ENCODE data around the gene ASIC4.
A peak's percentile ranks its signal among the peaks of the same experiment; 100 is the strongest.

ASIC4 gene

DNA sequence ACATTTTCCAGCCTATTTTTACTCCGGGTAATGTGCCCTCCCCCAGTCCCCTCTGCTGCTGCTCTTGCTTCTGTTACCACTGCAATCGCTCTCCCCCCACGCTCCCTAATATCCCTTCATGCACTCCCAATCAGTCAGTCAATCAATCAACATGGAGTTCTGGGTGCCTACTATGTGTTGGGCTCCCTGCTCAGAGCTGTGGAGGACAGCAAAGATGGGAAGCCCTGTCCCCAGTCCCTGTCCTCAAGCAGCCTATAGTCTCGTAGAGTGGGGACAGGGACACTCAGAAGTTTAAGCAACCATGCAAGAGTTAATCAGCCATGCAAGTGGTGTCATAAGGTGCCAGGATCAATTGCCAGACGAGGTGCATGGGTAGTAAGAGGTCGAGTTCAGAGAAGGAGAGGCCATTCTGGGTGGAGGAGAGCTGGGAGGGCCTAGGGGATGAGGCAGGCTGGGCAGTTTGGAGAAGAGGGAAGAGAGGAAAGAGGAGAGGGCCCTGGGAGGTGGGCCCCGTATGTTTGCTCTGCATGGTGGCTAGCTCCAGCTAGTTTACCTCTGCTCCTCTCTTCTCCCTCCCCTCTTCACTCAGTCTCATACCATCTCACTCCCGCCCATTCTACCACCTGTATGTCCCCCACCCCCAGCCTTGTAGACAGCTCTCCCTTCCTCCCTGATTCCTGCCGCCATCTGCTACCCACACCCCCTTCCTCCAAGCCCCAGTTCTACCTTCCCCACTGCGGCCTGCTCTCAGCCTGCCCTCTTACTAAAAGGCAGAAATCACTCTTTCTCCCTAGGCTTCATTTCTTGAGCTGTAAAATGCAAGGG lies 3.9 kb downstream of the ASIC4 start:
- no peak for DNase-seq (ENCODE audit: low read depth)
- no peak overlapping the region for H3K4me3 ChIP-seq (ENCODE audit: low read depth, low read length)
- no peak for TF ChIP-seq CTCF (IDR thresholded peaks at IDR 0.05; ENCODE audit: control insufficient read depth, extremely low read depth, insufficient read depth)

- TF ChIP-seq CTCF (IDR thresholded peaks at IDR 0.05; ENCODE audit: control insufficient read depth, extremely low read depth, insufficient read depth) = no peak
- H3K4me3 ChIP-seq (ENCODE audit: low read depth, low read length) = no peak overlapping the region
- DNase-seq (ENCODE audit: low read depth) = no peak
These were observed 5.2 kb downstream of the ASIC4 start for GRCh38 chr2:219519526-219519916.

DNA sequence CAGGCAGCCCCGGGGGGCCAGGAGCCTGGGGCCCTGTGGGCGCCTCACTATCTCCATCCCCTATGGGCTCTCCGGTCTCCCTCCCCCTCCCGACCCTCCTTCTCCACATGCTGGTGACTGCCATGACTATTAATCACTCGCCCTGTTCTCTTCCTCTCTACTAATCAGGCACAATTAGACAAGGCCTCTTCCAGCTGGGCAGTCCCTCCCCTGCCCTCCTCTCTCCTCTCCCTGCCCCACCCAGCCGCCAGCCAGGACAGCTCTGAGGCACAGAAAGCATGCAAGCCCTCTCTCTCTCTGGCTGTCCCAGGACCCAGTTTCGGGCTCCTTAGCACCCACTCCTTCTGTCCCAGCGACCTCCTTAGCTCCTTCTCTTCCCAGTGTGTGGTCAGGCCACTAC lies 5.8 kb downstream of the ASIC4 start:
- no peak overlapping the region for H3K4me3 ChIP-seq (ENCODE audit: low read depth, low read length)
- no peak for DNase-seq (ENCODE audit: low read depth)
- no peak for TF ChIP-seq CTCF (IDR thresholded peaks at IDR 0.05; ENCODE audit: control insufficient read depth, extremely low read depth, insufficient read depth)

- no peak overlapping the region for H3K4me3 ChIP-seq (ENCODE audit: low read depth, low read length)
- no peak for DNase-seq (ENCODE audit: low read depth)
These were observed 7.0 kb downstream of the ASIC4 start for GRCh38 chr2:219521066-219521880.

DNA sequence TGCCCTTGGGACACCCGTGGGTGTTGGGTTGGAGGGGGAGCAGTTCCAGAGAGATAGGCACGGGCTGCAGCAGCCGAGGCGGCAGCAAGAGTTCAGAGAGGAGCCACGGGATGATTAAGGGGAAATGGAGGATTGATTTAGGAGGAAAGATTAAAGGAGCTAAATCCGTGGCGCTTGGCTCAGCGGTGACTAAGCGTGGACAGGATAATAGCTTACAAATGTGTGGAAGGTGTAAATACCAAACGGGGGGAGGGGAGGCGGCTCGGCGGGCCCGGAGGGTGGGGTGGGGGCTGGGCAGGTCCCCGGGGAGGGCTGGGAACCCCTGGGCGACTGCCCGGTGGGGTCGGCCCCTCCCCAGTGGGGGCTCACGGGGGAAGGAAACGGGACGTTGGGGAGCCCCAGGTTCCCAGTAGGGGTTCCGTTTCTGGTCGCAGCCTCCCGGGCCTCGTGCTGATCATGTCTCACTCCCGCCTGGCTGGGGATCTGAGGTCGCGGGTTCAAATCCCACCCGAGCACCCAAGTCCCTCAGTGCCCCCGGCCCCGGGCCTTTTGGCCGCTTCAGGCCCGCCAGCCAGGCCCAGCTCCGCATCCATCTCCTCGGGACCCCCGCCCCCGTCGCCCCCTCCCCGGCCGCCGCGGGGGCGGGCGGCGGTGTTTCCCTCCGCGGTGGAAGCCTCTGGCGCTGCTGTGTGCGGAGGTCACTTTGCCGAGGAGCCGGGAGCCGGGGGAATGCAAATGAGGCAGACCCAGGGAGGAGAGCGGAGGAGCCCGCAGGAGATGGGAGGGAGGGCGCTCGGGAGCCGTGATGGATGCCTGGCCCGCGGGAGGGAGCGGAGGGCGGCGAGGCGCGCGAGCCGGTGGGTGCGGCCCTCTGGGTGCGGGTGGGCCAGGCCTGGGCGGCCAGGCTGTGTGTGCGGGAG lies 8.1 kb downstream of the ASIC4 start:
- H3K4me3 ChIP-seq (ENCODE audit: low read depth, low read length) = no peak overlapping the region
- no peak for TF ChIP-seq CTCF (IDR thresholded peaks at IDR 0.05; ENCODE audit: control insufficient read depth, extremely low read depth, insufficient read depth)
- DNase-seq (ENCODE audit: low read depth) = no peak

More at GRCh38 chr2:219521066-219521880, 7.0 kb downstream of the ASIC4 start:
- TF ChIP-seq CTCF (IDR thresholded peaks at IDR 0.05; ENCODE audit: control insufficient read depth, extremely low read depth, insufficient read depth) = peak; percentile 64

DNA sequence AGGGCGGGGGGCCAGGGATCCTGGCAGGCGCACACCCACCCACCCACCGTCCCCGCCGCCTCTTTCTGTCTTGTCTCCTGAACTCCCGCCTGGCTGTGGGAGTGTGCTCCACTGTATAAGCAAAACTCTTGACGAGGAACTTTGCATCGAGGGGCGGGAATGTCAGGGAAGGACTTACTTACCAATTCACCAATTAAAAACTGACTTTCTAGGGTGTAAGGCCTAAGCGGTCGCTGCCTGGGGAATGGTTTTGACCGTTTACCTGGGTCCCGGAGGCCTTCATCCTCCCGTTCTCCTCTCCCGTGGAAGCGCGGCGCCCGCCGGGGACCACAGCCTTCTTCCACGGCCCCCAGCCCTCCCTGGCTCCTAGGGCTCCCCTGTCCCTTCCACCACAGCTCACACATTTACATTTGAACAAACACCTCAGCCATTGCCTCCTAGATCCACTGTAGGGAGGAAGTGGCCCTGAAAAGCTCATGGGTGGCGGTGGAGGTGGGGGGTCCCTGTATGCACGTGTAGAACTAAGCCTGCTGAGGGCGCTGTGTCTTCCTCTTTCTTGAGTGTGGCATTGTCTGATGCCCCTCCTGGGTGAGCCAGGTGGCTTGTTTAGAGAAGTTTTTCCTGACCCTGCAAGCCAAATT lies 8.9 kb downstream of the ASIC4 start:
- no peak for TF ChIP-seq CTCF (IDR thresholded peaks at IDR 0.05; ENCODE audit: control insufficient read depth, extremely low read depth, insufficient read depth)
- no peak overlapping the region for H3K4me3 ChIP-seq (ENCODE audit: low read depth, low read length)
- DNase-seq (ENCODE audit: low read depth) = no peak

All from LNCaP clone FGC (cell line).